B cell (primary cell): ENCODE results near the gene C4orf46. TPM values are rescaled to one million over a fixed set of nuclear protein-coding genes. Genes with fewer than 3 reads are reported as not detected.

Experiments used
- ATAC-seq: fragments of 200-7000 bp; cut with Tn5 transposase; one replicate; pipeline ENCODE4 v1.10.0; 2021; ENCODE audit warnings: low read depth, mild to moderate bottlenecking, moderate number of reproducible peaks, moderate library complexity
- CTCF ChIA-PET: fragments of 350-600 bp; sonication (Branson Sonifier 250); formaldehyde crosslinking; loops from one replicate; lab custom pipeline; 2021; ENCODE audit warnings: antibody characterized with exemption, inconsistent platforms; lab: Charles Lee
- POLR2A ChIA-PET: fragments of 350-600 bp; sonication (Branson Sonifier 250); formaldehyde crosslinking; loops from one replicate; lab custom pipeline; 2021; ENCODE audit warnings: antibody characterized with exemption; lab: Charles Lee
- DNase-seq: peaks from one replicate; pipeline ENCODE4 v3.0.0; 2013
- H2AFZ ChIP-seq: 2 replicates; pipeline ENCODE4 v1.6.1; 2012; ENCODE audit warnings: mild to moderate bottlenecking, low read depth, low read length; ENCODE audit not compliant: insufficient read depth, poor library complexity, severe bottlenecking
- H3K27ac ChIP-seq, 2 donors: 1 replicate in 1 of 2; 2 replicates in 1 of 2; pipeline ENCODE4 v1.5.1; 2012 to 2013; ENCODE audit warnings: low read length in 2 of 2, mild to moderate bottlenecking in 2 of 2, moderate library complexity in 1 of 2
- H3K27me3 ChIP-seq, 4 experiments: fragments of 200-600 bp in 1 of 4; sonication (generic) in 1 of 4; replicated peaks in 1 of 4; 1 replicate in 2 of 4; 2 replicates in 2 of 4; pipeline versions ENCODE4 v1.6.1 to v1.7.0; 2013 to 2016; ENCODE audit warnings: low read length in 3 of 4, mild to moderate bottlenecking in 2 of 4, mixed read lengths in 1 of 4, moderate library complexity in 1 of 4; ENCODE audit not compliant: insufficient read depth in 4 of 4, control insufficient read depth in 3 of 4; ENCODE audit errors: control extremely low read depth in 1 of 4
- H3K36me3 ChIP-seq, 2 experiments: replicated peaks in 1 of 2; 1 replicate in 1 of 2; 2 replicates in 1 of 2; pipeline versions ENCODE4 v1.6.1 to v1.7.1; 2013; ENCODE audit warnings: low read length in 1 of 2; ENCODE audit not compliant: insufficient read depth in 2 of 2, control insufficient read depth in 1 of 2; ENCODE audit errors: control extremely low read depth in 1 of 2, extremely low read depth in 1 of 2
- H3K4me1 ChIP-seq, 2 donors: fragments of 200-600 bp in 1 of 2; sonication (generic) in 1 of 2; 1 replicate in 1 of 2; 2 replicates in 1 of 2; pipeline versions ENCODE4 v1.5.1 to v1.6.1; 2013 to 2017; ENCODE audit warnings: low read length in 2 of 2; ENCODE audit not compliant: control insufficient read depth in 2 of 2, insufficient read depth in 2 of 2
- H3K4me2 ChIP-seq: replicated peaks from 2 replicates; pipeline ENCODE3; 2012; ENCODE audit warnings: mild to moderate bottlenecking, low read depth, low read length; ENCODE audit not compliant: poor library complexity, severe bottlenecking
- H3K4me3 ChIP-seq, 5 experiments: fragments of 200-600 bp in 1 of 5; sonication (generic) in 1 of 5; 1 replicate in 3 of 5; 2 replicates in 2 of 5; pipeline versions ENCODE4 v1.5.1 to v1.7.0; 2011 to 2016; ENCODE audit warnings: low read length in 4 of 5, mild to moderate bottlenecking in 4 of 5, low read depth in 2 of 5, control low read depth in 1 of 5, moderate library complexity in 1 of 5; ENCODE audit not compliant: insufficient read depth in 1 of 5; ENCODE audit errors: control extremely low read depth in 1 of 5, extremely low read depth in 1 of 5
- H3K79me2 ChIP-seq: fragments of 200-600 bp; sonication (generic); one replicate; pipeline ENCODE4 v1.6.0; 2016; ENCODE audit warnings: low read length; ENCODE audit not compliant: control insufficient read depth, insufficient read depth
- H3K9ac ChIP-seq: fragments of 200-600 bp; sonication (generic); 2 replicates; pipeline ENCODE4 v1.6.1; 2017; ENCODE audit warnings: mild to moderate bottlenecking, low read length, moderate library complexity
- H3K9me3 ChIP-seq, 3 donors: one replicate each; pipeline versions ENCODE4 v1.6.1 to v1.7.1; 2013; ENCODE audit warnings: low read length in 2 of 3; ENCODE audit not compliant: control insufficient read depth in 2 of 3, insufficient read depth in 1 of 3; ENCODE audit errors: control extremely low read depth in 1 of 3
- H4K20me1 ChIP-seq: 2 replicates; pipeline ENCODE4 v1.6.0; 2012; ENCODE audit warnings: mild to moderate bottlenecking, low read length; ENCODE audit not compliant: insufficient read depth, control insufficient read depth, poor library complexity, severe bottlenecking
- H3K27ac Mint-ChIP-seq: one replicate; pipeline ENCODE4 v1.8.0; 2021; ENCODE audit warnings: mixed read lengths
- H3K27me3 Mint-ChIP-seq: one replicate; pipeline ENCODE4 v1.8.0; 2021; ENCODE audit warnings: mixed read lengths
- H3K4me1 Mint-ChIP-seq: one replicate; pipeline ENCODE4 v1.8.0; 2021; ENCODE audit warnings: mixed read lengths
- H3K4me3 Mint-ChIP-seq: one replicate; pipeline ENCODE4 v1.8.0; 2021; ENCODE audit warnings: mixed read lengths
- H3K9me3 Mint-ChIP-seq: one replicate; pipeline ENCODE4 v1.8.0; 2022; ENCODE audit warnings: mixed read lengths; ENCODE audit not compliant: insufficient read depth
- CTCF ChIP-seq: fragments of 200-600 bp; IDR thresholded peaks from one replicate; pipeline ENCODE4 v1.8.0; 2022; ENCODE audit warnings: antibody characterized with exemption, mild to moderate bottlenecking
- EZH2 ChIP-seq: IDR thresholded peaks from 2 replicates; pipeline ENCODE4 v1.6.1; 2012; ENCODE audit warnings: borderline replicate concordance, low read depth, mild to moderate bottlenecking, moderate library complexity, low read length; ENCODE audit not compliant: insufficient read depth, poor library complexity, severe bottlenecking
- WGBS: methylation state at CpG from one replicate; pipeline ENCODE4 v1.1.5; 2013; ENCODE audit warnings: missing lambda C conversion rate; ENCODE audit not compliant: insufficient coverage; 5-methylcytosine and 5-hydroxymethylcytosine counted together
- intact Hi-C: fragments of 100-400 bp; cut with micrococcal nuclease; formaldehyde crosslinking; loops from one replicate; pipeline ENCODE4 v1.10.0; 2022
- polyA minus RNA-seq: library from RNA; depleted of rRNA, polyadenylated mRNA; stranded (reverse); fragments of >200 nt; gene quantifications from 2 replicates; pipeline ENCODE4 v1.2.3, GENCODE V29; 2012
- polyA plus RNA-seq: library from polyadenylated mRNA; depleted of rRNA; stranded (reverse); fragments of >200 nt; gene quantifications from 2 replicates; pipeline ENCODE4 v1.2.3, GENCODE V29; 2012
- total RNA-seq, 2 donors: library from RNA; stranded (reverse); fragments of 120-200 nt in 1 of 2; gene quantifications; 1 replicate in 1 of 2; 2 replicates in 1 of 2; pipeline versions ENCODE4 v1.2.3 to v1.2.4, GENCODE V29; 2013 to 2022

C4orf46 gene
- total RNA-seq: 3.8 and 4.3 TPM in 2 replicates
- total RNA-seq (2013): 5.4 TPM
- polyA plus RNA-seq: 4.6 and 18.0 TPM in 2 replicates
- 2.4 and 9.1 TPM in 2 replicates for polyA minus RNA-seq

- DNase-seq (no peak), ATAC-seq (peak; percentile 0)
- H3K27ac ChIP-seq: peak within 1 kb of the TSS; percentile 93 to 97
- peak within 1 kb of the TSS; percentile 86 for H3K9ac ChIP-seq
- H3K79me2 ChIP-seq: peaks cover 9% of the 10 kb centered on the region
- Mint-ChIP-seq H3K4me1 (peaks cover 22% of the 10 kb centered on the region), H3K4me3 (peak within 1 kb of the TSS; percentile 90), H3K27ac (peak within 1 kb of the TSS; percentile 95), H3K27me3 (no peaks in the 10 kb centered on the region), H3K9me3 (no peaks in the 10 kb centered on the region)
- no peaks in the 10 kb centered on the region for H4K20me1 ChIP-seq
- peak within 1 kb of the TSS; percentile 84 for H3K4me2 ChIP-seq
- no peaks in the 10 kb centered on the region for H3K27me3 ChIP-seq
- intact Hi-C loops: loop anchor here (5.0 to 10.0 kb wide), 3 partner anchors 96 to 506 kb away; partner anchors contain the start of gene FNIP2
- H3K4me3 ChIP-seq: peak within 1 kb of the TSS; percentile 73 to 96 (median 77)
- H2AFZ ChIP-seq: peak within 1 kb of the TSS; percentile 92
- TF ChIP-seq CTCF (no peak), EZH2 (no peak)
- no peaks in the 10 kb centered on the region for H3K36me3 ChIP-seq
- ChIA-PET POLR2A (no interaction called here), CTCF (no interaction called here)
- peaks cover 12 to 13% of the 10 kb centered on the region in 2 donors for H3K4me1 ChIP-seq
- H3K9me3 ChIP-seq: no peaks in the 10 kb centered on the region
- WGBS: under 1% methylated on average over 18 of the region's 20 CpGs
Observed at GRCh38 chr4:158671665-158671914, at the start of gene C4orf46. TSS of gene C4orf46 (minus strand) at chr4:158671887. CDS start at chr4:158671801, 86 bp downstream.

GRCh38 chr4:158715802-158716201, 44.1 kb upstream of the C4orf46 start:
- Mint-ChIP-seq H3K4me1 (no peaks in the 10 kb centered on the region), H3K9me3 (no peaks in the 10 kb centered on the region), H3K27me3 (no peaks in the 10 kb centered on the region), H3K27ac (no peak overlapping the region), H3K4me3 (no peak overlapping the region)
- Histone ChIP-seq H4K20me1 (peaks cover 8% of the 10 kb centered on the region), H3K9me3 (no peaks in the 10 kb centered on the region), H3K4me3 (no peak overlapping the region), H3K4me2 (no peak overlapping the region), H3K9ac (no peak overlapping the region), H3K36me3 (peaks cover 27 to 77% of the 10 kb centered on the region in 2 experiments), H3K27ac (no peak overlapping the region), H3K27me3 (no peaks in the 10 kb centered on the region), H3K4me1 (no peaks in the 10 kb centered on the region), H3K79me2 (no peaks in the 10 kb centered on the region), H2AFZ (no peak overlapping the region)
- DNase-seq: no peak
- no peak for TF ChIP-seq CTCF
- no peak for ATAC-seq
- ChIA-PET CTCF (interaction anchor here (1.2 kb wide), 1 partner anchor 136 kb away, joined by 3 read pairs; no protein-coding TSS in a partner anchor), POLR2A (no interaction called here)
- intact Hi-C loops: no loop called here
- whole genome bisulfite sequencing: no CpG with 5 or more reads among the region's 3 CpGs
